ENCODE results near the gene SLC12A4. TPM values are rescaled to one million over a fixed set of nuclear protein-coding genes. Genes with fewer than 3 reads are reported as not detected.
"Not testable (repeated sequence)": the region's sequence is repeated elsewhere in the genome, so short reads cannot be mapped to it uniquely, and the experiment has no call there.

SLC12A4 gene
- total RNA-seq, 4 donors from 2014 or later: 82.0 to 127 (median 101) TPM

DNA sequence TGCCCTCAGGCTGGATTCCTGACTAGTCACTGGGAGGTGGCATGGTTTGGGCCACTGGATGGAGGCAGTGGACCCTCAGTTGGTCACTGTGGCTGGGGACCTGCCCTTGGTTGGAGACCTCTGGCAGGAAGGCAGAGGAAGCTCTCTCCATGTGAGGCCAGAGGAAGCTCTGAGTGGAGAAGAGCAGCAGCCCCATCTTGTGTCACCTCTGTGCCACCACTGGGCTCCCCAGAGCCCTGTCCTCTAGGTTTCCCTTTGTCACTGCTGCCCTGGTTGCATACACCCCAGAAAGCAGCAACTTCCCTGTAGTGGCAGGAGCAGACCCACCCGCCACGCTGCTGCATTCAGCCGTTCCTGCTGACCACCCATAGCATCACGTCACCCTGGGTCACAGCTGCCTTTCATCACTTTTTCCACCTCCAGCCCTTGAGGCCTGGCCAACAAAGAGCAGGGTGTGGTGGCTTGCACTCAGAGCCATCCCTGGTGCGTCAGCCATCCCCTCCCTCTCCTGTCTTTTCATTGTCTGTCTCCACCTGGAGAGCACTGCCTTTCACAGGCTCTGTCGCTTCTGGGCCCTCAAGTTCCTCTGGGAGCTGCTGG, 48.7 kb downstream of the SLC12A4 start:
- DNase-seq (ENCODE audit: low spot score in 2 of 2): no peak
- 66 to 68% methylated on average over 6 of the region's 6 CpGs for WGBS, 2 donors

DNA sequence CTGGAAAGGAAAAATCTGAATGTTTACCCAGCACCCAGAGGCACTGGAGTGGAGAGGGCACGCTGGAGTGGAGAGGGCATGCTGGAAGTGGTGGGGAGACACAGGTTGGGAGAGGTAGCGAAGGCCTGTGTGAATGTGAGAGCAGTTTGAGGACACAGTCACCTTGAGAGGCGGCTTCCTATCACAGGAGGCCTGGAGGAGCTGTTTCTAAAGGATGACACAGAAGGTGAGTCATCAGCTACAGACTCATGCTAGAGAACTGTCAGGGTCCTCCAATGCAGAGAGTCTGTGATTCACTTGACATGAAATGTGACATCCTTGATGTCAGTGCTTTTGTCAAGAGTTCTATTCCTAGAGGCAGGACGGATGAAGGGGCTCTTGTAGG, 50.6 kb downstream of the SLC12A4 start:
- no peak overlapping the region for H3K4me3 ChIP-seq
- 83 to 87% methylated on average over 4 of the region's 4 CpGs for WGBS, 2 donors
- no peaks in the 10 kb centered on the region for H3K9me3 ChIP-seq
- H3K27me3 ChIP-seq: no peaks in the 10 kb centered on the region
- peaks cover 0 to 29% (median 0%) of the 10 kb centered on the region in 3 donors for H3K36me3 ChIP-seq
- no peak overlapping the region for H3K27ac ChIP-seq
- H3K4me1 ChIP-seq: peaks cover 0 to 66% (median 8%) of the 10 kb centered on the region in 4 donors
- DNase-seq (ENCODE audit: low spot score in 2 of 2): no peak
- TF ChIP-seq, protein P1, sequence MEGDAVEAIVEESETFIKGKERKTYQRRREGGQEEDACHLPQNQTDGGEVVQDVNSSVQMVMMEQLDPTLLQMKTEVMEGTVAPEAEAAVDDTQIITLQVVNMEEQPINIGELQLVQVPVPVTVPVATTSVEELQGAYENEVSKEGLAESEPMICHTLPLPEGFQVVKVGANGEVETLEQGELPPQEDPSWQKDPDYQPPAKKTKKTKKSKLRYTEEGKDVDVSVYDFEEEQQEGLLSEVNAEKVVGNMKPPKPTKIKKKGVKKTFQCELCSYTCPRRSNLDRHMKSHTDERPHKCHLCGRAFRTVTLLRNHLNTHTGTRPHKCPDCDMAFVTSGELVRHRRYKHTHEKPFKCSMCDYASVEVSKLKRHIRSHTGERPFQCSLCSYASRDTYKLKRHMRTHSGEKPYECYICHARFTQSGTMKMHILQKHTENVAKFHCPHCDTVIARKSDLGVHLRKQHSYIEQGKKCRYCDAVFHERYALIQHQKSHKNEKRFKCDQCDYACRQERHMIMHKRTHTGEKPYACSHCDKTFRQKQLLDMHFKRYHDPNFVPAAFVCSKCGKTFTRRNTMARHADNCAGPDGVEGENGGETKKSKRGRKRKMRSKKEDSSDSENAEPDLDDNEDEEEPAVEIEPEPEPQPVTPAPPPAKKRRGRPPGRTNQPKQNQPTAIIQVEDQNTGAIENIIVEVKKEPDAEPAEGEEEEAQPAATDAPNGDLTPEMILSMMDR (IDR thresholded peaks at IDR 0.05): no peak
- TF ChIP-seq POLR2A (IDR thresholded peaks at IDR 0.05) (no peak), EP300 (IDR thresholded peaks at IDR 0.05) (no peak)

More for the DNA sequence above, 48.7 kb downstream of the SLC12A4 start:
- Histone ChIP-seq H3K4me1 (peaks cover 0 to 81% (median 8%) of the 10 kb centered on the region in 4 donors), H3K36me3 (peaks cover 0 to 39% (median 0%) of the 10 kb centered on the region in 3 donors), H3K9me3 (no peaks in the 10 kb centered on the region), H3K4me3 (no peak overlapping the region), H3K27me3 (no peaks in the 10 kb centered on the region), H3K27ac (peak overlapping the region in 1 of 4 donors; percentile 59)
- TF ChIP-seq, protein P1 (IDR thresholded peaks at IDR 0.05): peak in 1 of 5 experiments; percentile 16
- TF ChIP-seq POLR2A (IDR thresholded peaks at IDR 0.05): no peak
- no peak for TF ChIP-seq EP300 (IDR thresholded peaks at IDR 0.05)

DNA sequence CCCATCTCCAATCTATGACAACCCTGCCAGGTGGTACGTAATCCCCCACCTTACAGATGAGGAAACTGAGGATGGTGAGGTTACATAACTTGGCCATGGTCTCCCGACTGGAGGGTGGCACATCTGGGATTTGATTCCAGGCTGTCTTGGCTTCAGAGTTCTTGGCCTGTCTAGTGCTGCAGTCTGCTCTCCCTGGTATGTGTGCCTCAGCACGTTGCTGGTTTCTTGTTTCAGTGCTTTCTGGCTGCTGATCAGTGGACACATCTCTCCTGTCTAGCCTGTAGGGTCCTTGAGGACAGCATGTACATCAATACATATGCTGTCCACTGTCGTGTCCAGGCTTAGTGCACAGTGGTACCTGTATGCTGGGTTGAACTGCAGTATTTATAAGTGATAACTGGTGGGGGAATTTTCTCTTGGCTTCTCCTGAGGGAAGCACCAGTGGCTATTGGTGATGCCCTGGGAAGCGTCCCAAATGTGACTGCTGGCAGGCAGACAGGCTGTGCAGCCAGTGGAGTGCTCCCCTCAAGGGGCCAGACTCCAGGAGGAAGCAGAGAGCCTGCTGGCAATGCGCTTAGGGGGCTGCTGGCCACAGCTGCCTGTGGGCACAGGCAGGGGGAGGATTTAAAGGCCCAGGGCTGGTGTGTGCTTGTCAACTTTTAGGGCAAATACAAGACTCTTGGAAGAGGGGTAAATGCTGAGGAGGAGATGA, 51.1 kb downstream of the SLC12A4 start:
- Histone ChIP-seq H3K4me1 (peaks cover 0 to 60% (median 8%) of the 10 kb centered on the region in 4 donors), H3K36me3 (peaks cover 0 to 32% (median 0%) of the 10 kb centered on the region in 3 donors), H3K9me3 (no peaks in the 10 kb centered on the region), H3K27ac (no peak overlapping the region), H3K4me3 (no peak overlapping the region), H3K27me3 (no peaks in the 10 kb centered on the region)
- no peak for DNase-seq (ENCODE audit: low spot score in 2 of 2)
- TF ChIP-seq POLR2A (IDR thresholded peaks at IDR 0.05) (no peak), EP300 (IDR thresholded peaks at IDR 0.05) (no peak)
- TF ChIP-seq, protein P1 (IDR thresholded peaks at IDR 0.05): no peak
- WGBS, 2 donors: 56% methylated on average over 6 of the region's 6 CpGs

DNA sequence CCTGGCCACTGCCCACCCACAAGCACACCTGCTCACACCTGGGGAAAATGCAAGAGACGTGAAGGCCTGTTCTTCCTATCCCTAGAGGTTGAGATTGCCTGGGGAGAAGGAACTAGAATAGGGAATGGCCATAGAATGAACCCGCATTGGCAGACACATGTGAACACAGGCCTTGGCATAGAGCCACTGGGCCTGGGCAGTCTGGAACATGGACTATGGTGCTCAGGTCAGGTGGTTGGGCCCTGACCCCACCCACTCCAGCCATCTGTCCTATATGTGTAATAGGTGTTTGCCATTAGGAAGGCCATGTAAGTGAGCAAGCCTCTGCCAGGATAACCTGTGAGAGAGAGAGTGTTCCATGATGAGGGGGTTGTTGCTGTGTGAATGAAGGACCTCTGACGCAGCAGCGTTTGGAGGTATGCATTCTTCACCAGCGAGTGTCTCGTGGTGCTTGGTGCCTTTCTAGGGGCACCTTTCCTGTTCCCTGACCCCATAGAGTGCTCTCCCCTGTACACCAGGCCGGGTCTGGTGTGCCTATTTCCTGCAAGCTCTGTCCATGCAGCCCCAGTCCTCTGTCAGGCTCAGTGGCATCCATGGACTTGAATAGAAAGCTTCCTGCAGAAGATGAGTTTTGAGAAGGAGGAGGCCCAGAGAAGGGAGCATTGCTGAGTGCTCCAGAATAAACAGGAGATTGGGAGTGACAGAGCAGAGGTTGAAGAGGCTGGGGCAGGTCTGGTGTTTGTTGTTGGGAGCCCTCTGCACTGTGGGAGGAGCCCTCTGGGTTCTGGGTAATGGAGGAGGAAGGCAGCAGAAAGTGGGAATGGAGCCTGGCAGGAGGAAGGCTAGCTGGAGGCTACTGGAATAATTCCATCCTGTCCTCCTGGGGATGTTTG, 52.4 kb downstream of the SLC12A4 start:
- 70 to 75% methylated on average over 7 of the region's 7 CpGs for WGBS, 2 donors
- TF ChIP-seq, protein P1 (IDR thresholded peaks at IDR 0.05): no peak
- no peak for TF ChIP-seq POLR2A (IDR thresholded peaks at IDR 0.05)
- no peak for TF ChIP-seq EP300 (IDR thresholded peaks at IDR 0.05)
- Histone ChIP-seq H3K4me1 (peaks cover 0 to 56% (median 4%) of the 10 kb centered on the region in 4 donors), H3K27me3 (no peaks in the 10 kb centered on the region), H3K4me3 (no peak overlapping the region), H3K9me3 (no peaks in the 10 kb centered on the region), H3K36me3 (peaks cover 0 to 44% (median 0%) of the 10 kb centered on the region in 3 donors), H3K27ac (peak overlapping the region in 1 of 4 donors; percentile 16)
- DNase-seq (ENCODE audit: low spot score in 2 of 2): no peak

DNA sequence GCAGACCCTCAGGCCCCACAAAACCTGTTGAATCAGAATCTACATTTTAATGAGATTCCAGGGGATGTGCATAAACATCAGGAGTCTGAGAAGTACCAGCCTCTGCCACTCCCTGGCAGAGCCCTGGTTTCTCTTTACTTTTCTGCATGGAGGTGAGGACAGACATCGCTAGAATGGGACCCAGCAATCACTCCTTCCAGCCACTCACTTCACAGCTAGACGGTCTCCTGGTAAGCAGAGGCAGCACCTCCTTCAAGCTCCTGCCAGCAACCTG, 53.0 kb downstream of the SLC12A4 start:
- not testable (repeated sequence) for H3K27ac ChIP-seq; H3K27me3 ChIP-seq; H3K4me3 ChIP-seq; H3K9me3 ChIP-seq; DNase-seq (ENCODE audit: low spot score in 2 of 2)
- 84 to 89% methylated on average over 2 of the region's 2 CpGs for WGBS, 2 donors
- peaks cover 0 to 49% (median under 1%) of the 10 kb centered on the region in 3 donors for H3K36me3 ChIP-seq
- H3K4me1 ChIP-seq: peaks cover 0 to 59% (median 4%) of the 10 kb centered on the region in 4 donors

Measured in tibial nerve (tissue), 4 donors.